ENCODE data around the gene MLLT6. TPM values are rescaled to one million over a fixed set of nuclear protein-coding genes. Genes with fewer than 3 reads are reported as not detected.

Gene MLLT6
- total and polyA plus RNA-seq, 2 of the 13 experiments (the other 11 are each of a cell fraction or from before 2014, with no cell fraction given), result 50.7 to 69.5 TPM

- FAIRE-seq (no peak), ATAC-seq (peak; percentile 69), DNase-seq (ENCODE audit: low spot score) (peak; percentile 81)
- no peak within 1 kb of the TSS for H2AFZ ChIP-seq (ENCODE audit: low read length)
- peak within 1 kb of the TSS; percentile 67 to 100 (median 95) for H3K4me3 ChIP-seq (replicated peaks in 1 of 3; ENCODE audit: insufficient read depth in 1 of 3, low read depth in 2 of 3, low read length in 3 of 3)
- intact Hi-C loops (cut with micrococcal nuclease; ENCODE audit: unreplicated experiment), result loop anchor here (1.0 to 2.0 kb wide), 3 partner anchors 19 to 53 kb away; partner anchors contain the start of gene PCGF2
- ChIA-PET CTCF (ENCODE audit: low intra/inter-chr PET ratio, low total read pairs) (interaction anchor here (1.4 to 1.5 kb wide), 2 partner anchors 26 to 53 kb away, joined by 4 to 6 read pairs; no protein-coding TSS in a partner anchor), POLR2A (interaction anchor here (1.0 to 3.0 kb wide), 21 partner anchors 9 to 139 kb away, joined by 3 to 43 read pairs (median 6); partner anchors contain the start of genes MLLT6, PSMB3 and RPL23)
- peaks cover 11 to 23% of the 10 kb centered on the region in 2 experiments for H3K36me3 ChIP-seq (replicated peaks in 1 of 2; ENCODE audit: control insufficient read depth in 1 of 2, insufficient read depth in 2 of 2, low read length in 2 of 2)
- H3K27ac ChIP-seq (ENCODE audit: extremely low read length, insufficient read depth, low read length), result peak within 1 kb of the TSS; percentile 97
- 7% methylated on average over 9 of the region's 92 CpGs for WGBS (ENCODE audit: low lambda C conversion rate)
- H4K20me1 ChIP-seq (ENCODE audit: insufficient read depth, low read length), result peaks cover 13% of the 10 kb centered on the region; the same call in 1 of the 2 replicates
- H3K9ac ChIP-seq (ENCODE audit: insufficient read depth, low read depth, low read length), result peak within 1 kb of the TSS; percentile 90
- in situ Hi-C loops (cut with HindIII; ENCODE audit: extremely low pct_ligation_motif_present, low pct_unique_long_range_greater_than_20kb), result loop anchor here (5.0 kb wide), 1 partner anchor 53 kb away; no protein-coding TSS in a partner anchor
- no peaks in the 10 kb centered on the region for H3K9me3 ChIP-seq (ENCODE audit: low read length)
- BruUV-seq (replicated peaks), result no TSS peak
- peak within 1 kb of the TSS; percentile 93 for H3K4me2 ChIP-seq (ENCODE audit: low read depth, low read length)
- H3K79me2 ChIP-seq (ENCODE audit: insufficient read depth, low read length), result peaks cover 26% of the 10 kb centered on the region
- H3K4me1 ChIP-seq (ENCODE audit: insufficient read depth, low read length), result peaks cover 54% of the 10 kb centered on the region
- no peaks in the 10 kb centered on the region for H3K27me3 ChIP-seq (ENCODE audit: control insufficient read depth in 1 of 2, insufficient read depth in 2 of 2, low read length in 2 of 2)
- peak; percentile 87; the same call in 1 of the 2 replicates for TF ChIP-seq ZSCAN21 (CRISPR knock-in tag; IDR thresholded peaks at IDR 0.05; ENCODE audit: borderline replicate concordance)
- no peak for TF ChIP-seq ZNF552 (CRISPR knock-in tag; IDR thresholded peaks at IDR 0.05; ENCODE audit: borderline replicate concordance)
- no peak for TF ChIP-seq ZNF737 (CRISPR knock-in tag; IDR thresholded peaks at IDR 0.05; ENCODE audit: borderline replicate concordance)
- TF ChIP-seq MXI1 (IDR thresholded peaks at IDR 0.05; ENCODE audit: borderline replicate concordance, low read depth, low read length), result peak; percentile 95; the same call in 2 of the 3 replicates
- TF ChIP-seq ZNF879 (CRISPR knock-in tag; IDR thresholded peaks at IDR 0.05), result no peak
- TF ChIP-seq TFDP1 (CRISPR knock-in tag; IDR thresholded peaks at IDR 0.05; ENCODE audit: borderline replicate concordance), result peak; percentile 80
- no peak for TF ChIP-seq DNMT1 (CRISPR knock-in tag; IDR thresholded peaks at IDR 0.05)
- TF ChIP-seq ZBTB20 (CRISPR knock-in tag; IDR thresholded peaks at IDR 0.05; ENCODE audit: borderline replicate concordance, low read depth), result 0 out of 2 replicates have a peak, but pooled peaks have one; percentile 49
- no peak for TF ChIP-seq ZBTB26 (CRISPR knock-in tag; IDR thresholded peaks at IDR 0.05; ENCODE audit: borderline replicate concordance)
- TF ChIP-seq ZNF430 (CRISPR knock-in tag; IDR thresholded peaks at IDR 0.05), result no peak
- 0 out of 2 replicates have a peak, but pooled peaks have one; percentile 39 for TF ChIP-seq MXD3 (CRISPR knock-in tag; IDR thresholded peaks at IDR 0.05)
- TF ChIP-seq ZNF790 (CRISPR knock-in tag; IDR thresholded peaks at IDR 0.05; ENCODE audit: borderline replicate concordance), result no peak
- TF ChIP-seq ZSCAN29 (CRISPR knock-in tag; conservative IDR thresholded peaks at IDR 0.05), result no peak
- no peak for TF ChIP-seq ZNF510 (CRISPR knock-in tag; IDR thresholded peaks at IDR 0.05; ENCODE audit: low read depth)
- TF ChIP-seq HDAC6 (IDR thresholded peaks at IDR 0.05; ENCODE audit: low read depth, low read length), result no peak
- no peak for TF ChIP-seq ZNF550 (CRISPR knock-in tag; IDR thresholded peaks at IDR 0.05; ENCODE audit: borderline replicate concordance)
- TF ChIP-seq, protein P1, sequence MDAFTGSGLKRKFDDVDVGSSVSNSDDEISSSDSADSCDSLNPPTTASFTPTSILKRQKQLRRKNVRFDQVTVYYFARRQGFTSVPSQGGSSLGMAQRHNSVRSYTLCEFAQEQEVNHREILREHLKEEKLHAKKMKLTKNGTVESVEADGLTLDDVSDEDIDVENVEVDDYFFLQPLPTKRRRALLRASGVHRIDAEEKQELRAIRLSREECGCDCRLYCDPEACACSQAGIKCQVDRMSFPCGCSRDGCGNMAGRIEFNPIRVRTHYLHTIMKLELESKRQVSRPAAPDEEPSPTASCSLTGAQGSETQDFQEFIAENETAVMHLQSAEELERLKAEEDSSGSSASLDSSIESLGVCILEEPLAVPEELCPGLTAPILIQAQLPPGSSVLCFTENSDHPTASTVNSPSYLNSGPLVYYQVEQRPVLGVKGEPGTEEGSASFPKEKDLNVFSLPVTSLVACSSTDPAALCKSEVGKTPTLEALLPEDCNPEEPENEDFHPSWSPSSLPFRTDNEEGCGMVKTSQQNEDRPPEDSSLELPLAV (CRISPR knock-in tag; conservative IDR thresholded peaks at IDR 0.05; ENCODE audit: low read depth), result no peak
- TF ChIP-seq CENPT (CRISPR knock-in tag; IDR thresholded peaks at IDR 0.05; ENCODE audit: low read depth), result 0 out of 2 replicates have a peak, but pooled peaks have one; percentile 45
- peak; percentile 81 for TF ChIP-seq CCDC6 (CRISPR knock-in tag; IDR thresholded peaks at IDR 0.05)
Measured at GRCh38 chr17:38729886-38730525, 24.9 kb downstream of the MLLT6 start, which contains the start of gene CISD3. Gene CISD3 (plus strand): TSS chr17:38730341. CDS start chr17:38730359, 18 bp downstream.

Data from HepG2 (cell line).